22Rv1 (cell line): ENCODE measurements around the gene CD7.

Source experiments
- H3K27ac ChIP-seq: fragments of 450-650 bp; 2 replicates; pipeline ENCODE4 v1.5.1; 2017
- ZFX ChIP-seq: fragments of 450-650 bp; IDR thresholded peaks from 2 replicates; pipeline ENCODE4 v1.6.1; 2017; ENCODE audit warnings: antibody characterized with exemption, borderline replicate concordance
- TF ChIP-seq, protein P1 (sequence below): fragments of 450-650 bp; IDR thresholded peaks from 2 replicates; pipeline ENCODE4 v1.5.1; 2017; ENCODE audit warnings: mild to moderate bottlenecking

The CD7 gene

GRCh38 chr17:82324566-82325285 lies 7.3 kb upstream of the CD7 start:
- H3K27ac ChIP-seq = no peak overlapping the region
- TF ChIP-seq, protein P1, sequence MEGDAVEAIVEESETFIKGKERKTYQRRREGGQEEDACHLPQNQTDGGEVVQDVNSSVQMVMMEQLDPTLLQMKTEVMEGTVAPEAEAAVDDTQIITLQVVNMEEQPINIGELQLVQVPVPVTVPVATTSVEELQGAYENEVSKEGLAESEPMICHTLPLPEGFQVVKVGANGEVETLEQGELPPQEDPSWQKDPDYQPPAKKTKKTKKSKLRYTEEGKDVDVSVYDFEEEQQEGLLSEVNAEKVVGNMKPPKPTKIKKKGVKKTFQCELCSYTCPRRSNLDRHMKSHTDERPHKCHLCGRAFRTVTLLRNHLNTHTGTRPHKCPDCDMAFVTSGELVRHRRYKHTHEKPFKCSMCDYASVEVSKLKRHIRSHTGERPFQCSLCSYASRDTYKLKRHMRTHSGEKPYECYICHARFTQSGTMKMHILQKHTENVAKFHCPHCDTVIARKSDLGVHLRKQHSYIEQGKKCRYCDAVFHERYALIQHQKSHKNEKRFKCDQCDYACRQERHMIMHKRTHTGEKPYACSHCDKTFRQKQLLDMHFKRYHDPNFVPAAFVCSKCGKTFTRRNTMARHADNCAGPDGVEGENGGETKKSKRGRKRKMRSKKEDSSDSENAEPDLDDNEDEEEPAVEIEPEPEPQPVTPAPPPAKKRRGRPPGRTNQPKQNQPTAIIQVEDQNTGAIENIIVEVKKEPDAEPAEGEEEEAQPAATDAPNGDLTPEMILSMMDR = no peak
- no peak for TF ChIP-seq ZFX

- TF ChIP-seq ZFX = no peak
- TF ChIP-seq, protein P1 = no peak
- no peak overlapping the region for H3K27ac ChIP-seq
Measured at GRCh38 chr17:82323514-82324234, 6.3 kb upstream of the CD7 start.

DNA sequence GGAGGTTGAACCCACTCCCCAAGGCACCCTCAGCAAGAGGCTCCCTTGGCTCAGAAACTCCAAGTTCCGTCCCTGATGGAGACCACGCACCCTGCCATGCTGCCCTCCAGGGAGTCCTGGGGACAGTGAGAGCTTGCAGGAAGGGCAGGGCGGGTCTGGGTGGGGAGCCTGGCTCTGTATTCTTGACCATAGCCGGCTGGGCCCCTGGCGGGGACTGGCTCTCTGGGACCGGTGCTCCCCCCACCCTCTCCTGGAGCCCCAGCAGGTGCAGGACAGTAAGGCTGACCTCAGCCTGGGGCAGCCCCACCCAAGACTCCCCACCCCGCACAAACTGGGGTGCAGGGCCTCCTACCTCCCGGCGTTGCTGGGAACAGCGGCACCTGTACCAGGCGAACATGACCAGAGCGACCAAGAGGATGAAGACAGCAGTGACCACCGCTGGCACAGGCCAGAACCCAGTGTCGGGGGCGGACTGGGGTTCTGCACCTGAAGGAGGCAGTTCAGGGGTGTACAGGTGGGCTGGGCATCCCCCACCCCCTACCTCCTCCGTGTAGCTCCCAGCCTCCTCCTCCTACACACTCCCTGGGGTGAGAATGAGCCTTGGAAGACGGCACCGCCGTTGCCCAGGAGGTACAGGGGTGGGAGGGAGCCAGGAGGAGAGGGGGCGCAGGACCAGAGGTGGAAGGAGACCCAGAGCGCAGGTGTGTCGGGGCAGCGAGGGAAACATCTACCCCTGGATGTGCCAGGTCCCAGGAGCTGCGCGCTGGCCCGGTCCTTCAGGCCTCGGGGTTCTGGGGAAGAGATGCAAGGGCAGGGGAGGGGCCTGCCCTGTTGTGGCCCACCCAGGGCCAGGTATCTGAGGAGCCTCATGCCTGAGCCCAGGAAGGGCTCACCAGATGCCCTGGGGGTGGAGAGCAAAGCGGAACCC lies 5.4 kb upstream of the CD7 start:
- no peak overlapping the region for H3K27ac ChIP-seq
- TF ChIP-seq, protein P1 = no peak
- no peak for TF ChIP-seq ZFX

GRCh38 chr17:82321947-82322466 lies 4.6 kb upstream of the CD7 start:
- no peak for TF ChIP-seq ZFX
- TF ChIP-seq, protein P1 = no peak
- no peak overlapping the region for H3K27ac ChIP-seq

DNA sequence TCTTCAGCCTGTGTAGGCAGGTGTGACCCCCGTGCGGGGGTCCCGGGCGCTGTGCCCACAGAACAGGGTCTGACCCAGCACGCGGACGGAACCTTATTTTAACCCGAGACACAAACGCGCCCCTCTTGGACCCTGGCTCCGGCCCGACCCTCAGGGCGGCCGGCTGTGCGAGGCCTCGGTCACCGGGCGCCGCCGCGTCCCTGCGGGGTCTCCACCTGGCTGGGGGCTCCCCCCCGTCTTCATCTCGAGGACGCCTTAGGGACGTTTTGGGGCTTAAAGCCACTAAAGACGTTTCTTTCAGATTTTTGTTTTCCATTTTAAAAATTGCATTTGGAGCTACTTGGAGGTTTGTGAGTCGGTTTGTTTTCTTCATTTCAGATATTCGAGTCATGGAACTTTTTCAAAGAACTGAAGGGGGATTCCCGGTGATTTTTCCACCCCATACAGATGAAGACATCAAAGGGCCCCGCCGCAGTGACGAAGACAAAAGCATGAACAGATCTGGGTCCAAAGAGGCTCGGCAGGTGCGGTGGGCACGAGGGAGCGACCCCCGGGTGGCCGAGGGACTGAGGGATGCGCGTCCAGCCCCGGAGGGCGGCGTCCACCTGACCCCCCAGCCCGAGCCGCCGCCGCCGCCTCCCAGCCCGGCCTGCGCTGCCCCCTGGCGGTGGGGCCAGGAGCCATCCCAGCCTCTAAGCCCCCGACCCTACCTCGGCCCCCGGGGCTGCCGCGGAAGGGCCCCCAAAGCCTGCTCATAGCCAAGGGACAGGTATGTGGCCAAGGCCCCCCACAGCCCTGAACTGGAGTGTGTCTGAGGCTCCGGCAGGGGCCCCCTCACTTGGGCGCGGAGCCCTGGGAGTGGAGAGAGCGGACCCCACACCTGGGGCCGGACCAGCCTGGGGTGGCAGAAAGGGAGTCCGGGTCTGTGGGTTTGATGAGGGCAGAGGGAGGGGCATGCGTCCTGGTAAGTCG lies 3.8 kb upstream of the CD7 start:
- peak overlapping the region; percentile 30; the same call in 1 of the 2 replicates for H3K27ac ChIP-seq
- TF ChIP-seq ZFX = no peak
- TF ChIP-seq, protein P1 = peak; percentile 99
